Gastrocnemius medialis (tissue), 4 donors: ENCODE results near the gene HAPLN2. TPM values are rescaled to one million over a fixed set of nuclear protein-coding genes. Genes with fewer than 3 reads are reported as not detected.
A peak's percentile ranks its signal among the peaks of the same experiment; 100 is the strongest.

Experiments used
- ATAC-seq, 2 donors: fragments of 150-250 bp; one replicate each; pipeline ENCODE4 v1.9.1; 2016
- DNase-seq, 2 donors: peaks; one replicate each; pipeline ENCODE4 v3.0.0-alpha.2; 2019
- H3K27ac ChIP-seq, 4 donors: fragments of 200-600 bp; sonication (generic); 1 replicate in 1 of 4; 2 replicates in 3 of 4; pipeline ENCODE4 v1.5.1; 2016 to 2018; ENCODE audit warnings: mild to moderate bottlenecking in 2 of 4, moderate library complexity in 1 of 4
- H3K27me3 ChIP-seq, 3 donors: fragments of 200-600 bp; sonication (generic) in 2 of 3; 1 replicate in 1 of 3; 2 replicates in 2 of 3; pipeline versions ENCODE4 v1.5.1 to v1.6.0; 2016 to 2019; ENCODE audit warnings: mild to moderate bottlenecking in 1 of 3, moderate library complexity in 1 of 3
- H3K36me3 ChIP-seq, 2 donors: fragments of 200-600 bp; sonication (generic) in 1 of 2; one replicate each; pipeline ENCODE4 v1.5.1; 2017 to 2018
- H3K4me1 ChIP-seq, 2 donors: fragments of 200-600 bp; sonication (generic) in 1 of 2; one replicate each; pipeline ENCODE4 v1.5.1; 2016 to 2017; ENCODE audit warnings: mild to moderate bottlenecking in 2 of 2
- H3K4me3 ChIP-seq, 4 donors: fragments of 200-600 bp; sonication (generic) in 3 of 4; 1 replicate in 1 of 4; 2 replicates in 3 of 4; pipeline ENCODE4 v1.5.1; 2016 to 2019; ENCODE audit warnings: mild to moderate bottlenecking in 2 of 4
- H3K9me3 ChIP-seq, 3 donors: fragments of 200-600 bp; sonication (generic) in 2 of 3; 1 replicate in 1 of 3; 2 replicates in 2 of 3; pipeline ENCODE4 v1.5.1; 2016 to 2019
- POLR2A ChIP-seq, 2 donors: fragments of 450-650 bp; IDR thresholded peaks; one replicate each; pipeline ENCODE4 v1.6.1; 2017; ENCODE audit warnings: antibody characterized with exemption in 2 of 2, mild to moderate bottlenecking in 2 of 2, moderate library complexity in 2 of 2
- in situ Hi-C, 4 donors: fragments of 200-750 bp; cut with MboI; loops; one replicate each; pipeline versions ENCODE4 v1.15.0 to v1.8.0; 2017; ENCODE audit warnings: low sequenced_read_pairs in 4 of 4
- intact Hi-C: fragments of 100-400 bp; cut with DNase I; formaldehyde crosslinking; loops from one replicate; pipeline ENCODE4 v1.15.1; 2023; ENCODE audit warnings: low total_unique reads
- total RNA-seq, 4 donors: library from RNA; depleted of rRNA; stranded (reverse); fragments of >200 nt; gene quantifications; one replicate each; pipeline versions ENCODE4 v1.1.0 to v1.2.3, GENCODE V29; 2016
- TF ChIP-seq, protein P1 (sequence below), 5 experiments: fragments of 450-650 bp in 3 of 5; fragments of 200-600 bp in 2 of 5; sonication (generic) in 2 of 5; IDR thresholded peaks in 4 of 5; conservative IDR thresholded peaks in 1 of 5; 1 replicate in 4 of 5; 2 replicates in 1 of 5; pipeline ENCODE4 v1.5.1; 2016 to 2019; ENCODE audit warnings: antibody characterized with exemption in 5 of 5, mild to moderate bottlenecking in 3 of 5, moderate library complexity in 3 of 5

The HAPLN2 gene
- total RNA-seq, 4 donors from 2014 or later: 0.53 to 6.0 (median 3.0) TPM

- Histone ChIP-seq H3K4me3 (no peak overlapping the region), H3K36me3 (no peaks in the 10 kb centered on the region), H3K27ac (no peak overlapping the region), H3K4me1 (peaks cover 0 to 7% of the 10 kb centered on the region in 2 donors), H3K9me3 (no peaks in the 10 kb centered on the region), H3K27me3 (no peaks in the 10 kb centered on the region)
- in situ Hi-C loops (loop anchor here in 1 of 4 donors (10.0 kb wide), 1 partner anchor 228 kb away; no protein-coding TSS in a partner anchor), intact Hi-C loops (no loop called here)
- ATAC-seq (no peak), DNase-seq (no peak)
- TF ChIP-seq, protein P1, sequence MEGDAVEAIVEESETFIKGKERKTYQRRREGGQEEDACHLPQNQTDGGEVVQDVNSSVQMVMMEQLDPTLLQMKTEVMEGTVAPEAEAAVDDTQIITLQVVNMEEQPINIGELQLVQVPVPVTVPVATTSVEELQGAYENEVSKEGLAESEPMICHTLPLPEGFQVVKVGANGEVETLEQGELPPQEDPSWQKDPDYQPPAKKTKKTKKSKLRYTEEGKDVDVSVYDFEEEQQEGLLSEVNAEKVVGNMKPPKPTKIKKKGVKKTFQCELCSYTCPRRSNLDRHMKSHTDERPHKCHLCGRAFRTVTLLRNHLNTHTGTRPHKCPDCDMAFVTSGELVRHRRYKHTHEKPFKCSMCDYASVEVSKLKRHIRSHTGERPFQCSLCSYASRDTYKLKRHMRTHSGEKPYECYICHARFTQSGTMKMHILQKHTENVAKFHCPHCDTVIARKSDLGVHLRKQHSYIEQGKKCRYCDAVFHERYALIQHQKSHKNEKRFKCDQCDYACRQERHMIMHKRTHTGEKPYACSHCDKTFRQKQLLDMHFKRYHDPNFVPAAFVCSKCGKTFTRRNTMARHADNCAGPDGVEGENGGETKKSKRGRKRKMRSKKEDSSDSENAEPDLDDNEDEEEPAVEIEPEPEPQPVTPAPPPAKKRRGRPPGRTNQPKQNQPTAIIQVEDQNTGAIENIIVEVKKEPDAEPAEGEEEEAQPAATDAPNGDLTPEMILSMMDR (IDR thresholded peaks at IDR 0.05 in 4 of 5, conservative IDR thresholded peaks at IDR 0.05 in 1 of 5): no peak
- TF ChIP-seq POLR2A (IDR thresholded peaks at IDR 0.05): no peak
Observed at GRCh38 chr1:156612666-156613065, 6.5 kb upstream of the HAPLN2 start.

DNA sequence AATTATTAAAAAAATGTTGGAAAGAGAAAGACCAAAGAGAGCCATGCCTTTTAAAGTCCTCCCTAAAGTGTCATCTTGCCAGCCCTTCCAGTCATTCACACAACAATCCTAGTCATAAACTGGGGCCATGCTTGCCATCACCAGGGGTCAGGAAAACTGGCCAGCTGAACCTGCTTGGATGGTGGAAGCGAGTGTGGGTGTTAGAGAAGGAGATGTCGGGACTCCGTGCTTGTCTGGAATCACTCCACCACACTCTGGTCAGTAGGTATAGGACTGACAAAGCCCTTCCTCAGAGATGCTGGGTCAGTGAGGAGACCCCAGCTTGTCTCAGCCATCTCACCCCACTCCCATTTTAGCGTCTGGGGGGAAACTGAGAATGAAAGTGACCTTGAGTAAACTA lies 3.3 kb upstream of the HAPLN2 start:
- no peak overlapping the region for H3K4me3 ChIP-seq
- H3K27me3 ChIP-seq: peaks cover 8 to 11% (median 10%) of the 10 kb centered on the region in 3 donors
- H3K36me3 ChIP-seq: no peaks in the 10 kb centered on the region
- peak overlapping the region; percentile 45 to 66 (median 56) for H3K27ac ChIP-seq
- intact Hi-C loops (no loop called here), in situ Hi-C loops (loop anchor here in 1 of 4 donors (10.0 kb wide), 1 partner anchor 231 kb away; no protein-coding TSS in a partner anchor)
- TF ChIP-seq, protein P1 (IDR thresholded peaks at IDR 0.05 in 4 of 5, conservative IDR thresholded peaks at IDR 0.05 in 1 of 5): no peak
- no peak for TF ChIP-seq POLR2A (IDR thresholded peaks at IDR 0.05)
- H3K9me3 ChIP-seq: no peaks in the 10 kb centered on the region
- ATAC-seq (no peak), DNase-seq (no peak)
- peaks cover 0 to 7% of the 10 kb centered on the region in 2 donors for H3K4me1 ChIP-seq

GRCh38 chr1:156616463-156616862 lies 2.8 kb upstream of the HAPLN2 start:
- H3K27ac ChIP-seq: peak overlapping the region in 3 of 4 donors; percentile 27 to 68 (median 58)
- in situ Hi-C loops: loop anchor here in 1 of 4 donors (10.0 kb wide), 1 partner anchor 232 kb away; no protein-coding TSS in a partner anchor
- peak in 1 of 2 donors; percentile 22 for DNase-seq

DNA sequence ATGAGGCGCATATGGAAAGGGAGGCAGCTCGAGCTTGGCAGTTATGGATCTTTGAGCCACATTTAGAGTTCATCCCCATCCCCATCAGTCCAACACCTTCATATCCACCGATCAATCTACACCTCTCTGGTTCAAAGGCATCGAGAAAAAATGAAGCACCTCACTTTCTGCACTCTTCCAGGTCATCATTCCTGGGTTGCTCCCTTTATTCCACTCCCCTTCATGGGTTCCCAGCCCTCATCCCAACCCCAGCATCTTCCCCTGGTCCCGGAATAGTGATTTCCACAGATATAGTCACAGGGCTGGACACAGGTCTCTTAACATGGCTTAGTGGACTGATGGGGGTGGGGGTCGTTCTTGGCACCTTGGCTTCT lies 354 bp downstream of the HAPLN2 start:
- Histone ChIP-seq H3K4me1 (peaks cover 7 to 14% of the 10 kb centered on the region in 2 donors), H3K4me3 (no peak overlapping the region), H3K27ac (peak overlapping the region in 1 of 4 donors; percentile 28), H3K36me3 (no peaks in the 10 kb centered on the region), H3K9me3 (no peaks in the 10 kb centered on the region), H3K27me3 (peaks cover 20 to 31% (median 26%) of the 10 kb centered on the region in 3 donors)
- in situ Hi-C loops (loop anchor here in 1 of 4 donors (10.0 kb wide), 1 partner anchor 235 kb away; no protein-coding TSS in a partner anchor), intact Hi-C loops (no loop called here)
- no peak for TF ChIP-seq POLR2A (IDR thresholded peaks at IDR 0.05)
- TF ChIP-seq, protein P1 (IDR thresholded peaks at IDR 0.05 in 4 of 5, conservative IDR thresholded peaks at IDR 0.05 in 1 of 5): peak in 1 of 5 experiments; percentile 3
- DNase-seq: no peak
- no peak for ATAC-seq

More at GRCh38 chr1:156616463-156616862, 2.8 kb upstream of the HAPLN2 start:
- Histone ChIP-seq H3K9me3 (no peaks in the 10 kb centered on the region), H3K36me3 (no peaks in the 10 kb centered on the region), H3K4me1 (peaks cover 0 to 7% of the 10 kb centered on the region in 2 donors), H3K27me3 (peaks cover 8 to 14% (median 10%) of the 10 kb centered on the region in 3 donors), H3K4me3 (no peak overlapping the region)
- intact Hi-C loops: no loop called here
- peak in 1 of 2 donors; percentile 13 for TF ChIP-seq POLR2A (IDR thresholded peaks at IDR 0.05)
- TF ChIP-seq, protein P1 (IDR thresholded peaks at IDR 0.05 in 4 of 5, conservative IDR thresholded peaks at IDR 0.05 in 1 of 5): peak in 1 of 5 experiments; percentile 10
- ATAC-seq: peak; percentile 52 to 64
